AG10803 (cell line): Measurements from ENCODE around the gene TMEM192.
"Not testable (repeated sequence)": the region's sequence is repeated elsewhere in the genome, so short reads cannot be mapped to it uniquely, and the experiment has no call there.

Experiments
- DNase-seq: peaks from one replicate; pipeline ENCODE4 v3.0.0; 2010; ENCODE audit warnings: low read depth
- H3K4me3 ChIP-seq: 2 replicates; pipeline ENCODE4 v1.5.1; 2011; ENCODE audit warnings: mild to moderate bottlenecking, low read length, control low read depth
- TF ChIP-seq, protein P1 (sequence below): conservative IDR thresholded peaks from 2 replicates; pipeline ENCODE4 v1.5.1; 2011; ENCODE audit warnings: mild to moderate bottlenecking, low read length, control low read depth, inconsistent platforms

The TMEM192 gene

DNA sequence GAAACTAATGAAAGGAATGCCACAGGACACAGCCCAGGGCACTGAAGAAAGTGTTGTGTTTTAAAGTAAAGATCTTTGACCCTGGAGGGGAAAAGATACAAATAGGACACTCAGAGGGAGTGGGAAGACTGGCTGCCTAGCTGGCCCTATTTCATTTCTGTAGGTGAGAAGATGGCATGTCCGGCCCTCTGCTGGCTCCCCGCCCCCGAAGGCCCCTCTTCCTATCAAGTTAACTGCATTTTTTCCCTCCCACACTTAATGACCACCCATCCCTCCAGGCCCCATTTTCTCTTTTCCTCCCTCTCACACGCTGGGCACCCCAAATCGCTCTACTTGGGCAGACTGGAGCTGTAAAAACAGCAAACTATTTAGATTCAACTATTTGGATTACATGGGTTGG lies 64.5 kb downstream of the TMEM192 start:
- no peak for DNase-seq
- H3K4me3 ChIP-seq: no peak overlapping the region
- TF ChIP-seq, protein P1, sequence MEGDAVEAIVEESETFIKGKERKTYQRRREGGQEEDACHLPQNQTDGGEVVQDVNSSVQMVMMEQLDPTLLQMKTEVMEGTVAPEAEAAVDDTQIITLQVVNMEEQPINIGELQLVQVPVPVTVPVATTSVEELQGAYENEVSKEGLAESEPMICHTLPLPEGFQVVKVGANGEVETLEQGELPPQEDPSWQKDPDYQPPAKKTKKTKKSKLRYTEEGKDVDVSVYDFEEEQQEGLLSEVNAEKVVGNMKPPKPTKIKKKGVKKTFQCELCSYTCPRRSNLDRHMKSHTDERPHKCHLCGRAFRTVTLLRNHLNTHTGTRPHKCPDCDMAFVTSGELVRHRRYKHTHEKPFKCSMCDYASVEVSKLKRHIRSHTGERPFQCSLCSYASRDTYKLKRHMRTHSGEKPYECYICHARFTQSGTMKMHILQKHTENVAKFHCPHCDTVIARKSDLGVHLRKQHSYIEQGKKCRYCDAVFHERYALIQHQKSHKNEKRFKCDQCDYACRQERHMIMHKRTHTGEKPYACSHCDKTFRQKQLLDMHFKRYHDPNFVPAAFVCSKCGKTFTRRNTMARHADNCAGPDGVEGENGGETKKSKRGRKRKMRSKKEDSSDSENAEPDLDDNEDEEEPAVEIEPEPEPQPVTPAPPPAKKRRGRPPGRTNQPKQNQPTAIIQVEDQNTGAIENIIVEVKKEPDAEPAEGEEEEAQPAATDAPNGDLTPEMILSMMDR: no peak

DNA sequence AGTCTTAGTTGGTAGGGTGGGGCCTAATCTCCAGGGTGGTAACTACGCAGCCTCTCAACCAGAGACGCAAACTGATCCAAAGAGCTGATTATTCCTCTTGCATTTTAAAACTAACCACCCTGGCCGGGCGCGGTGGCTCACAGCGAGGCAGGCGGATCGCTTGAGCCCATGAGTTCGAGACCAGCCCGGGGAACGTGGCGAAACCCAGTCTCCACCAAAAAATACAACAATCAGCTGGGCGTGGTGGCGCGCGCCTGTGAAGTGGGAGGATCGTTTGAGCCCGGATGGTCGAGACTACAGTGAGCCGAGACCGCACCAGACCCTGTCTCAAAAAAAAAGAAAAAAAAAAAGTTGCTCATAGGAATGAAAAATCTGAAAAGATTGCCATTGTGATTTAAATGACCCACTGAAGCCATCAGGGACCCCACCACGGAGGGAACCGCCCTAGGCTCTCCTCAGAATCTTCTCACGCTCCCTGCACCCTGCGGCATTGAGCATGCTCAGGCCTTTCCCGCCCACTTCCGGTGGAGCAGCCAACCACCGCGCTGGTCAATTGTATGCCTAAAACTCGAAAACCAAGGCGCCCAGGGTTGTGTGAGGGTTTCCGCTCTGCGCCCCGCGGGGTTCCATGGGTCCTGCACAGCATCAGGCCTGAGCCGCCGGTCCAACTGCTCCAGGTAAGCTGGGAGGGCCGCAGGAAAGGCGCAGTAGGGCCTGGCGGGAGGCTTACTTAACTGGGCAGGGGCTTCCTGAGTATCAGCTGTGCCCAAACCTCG lies 81.0 kb downstream of the TMEM192 start, which contains the start of gene TRIM60:
Gene TRIM60 (plus strand): TSS at position 564 of the 776 bp plus-strand sequence. CDS start 8,074 bp downstream, outside the sequence.
- no peak within 1 kb of the TSS for H3K4me3 ChIP-seq
- no peak for DNase-seq
- TF ChIP-seq, protein P1: no peak

DNA sequence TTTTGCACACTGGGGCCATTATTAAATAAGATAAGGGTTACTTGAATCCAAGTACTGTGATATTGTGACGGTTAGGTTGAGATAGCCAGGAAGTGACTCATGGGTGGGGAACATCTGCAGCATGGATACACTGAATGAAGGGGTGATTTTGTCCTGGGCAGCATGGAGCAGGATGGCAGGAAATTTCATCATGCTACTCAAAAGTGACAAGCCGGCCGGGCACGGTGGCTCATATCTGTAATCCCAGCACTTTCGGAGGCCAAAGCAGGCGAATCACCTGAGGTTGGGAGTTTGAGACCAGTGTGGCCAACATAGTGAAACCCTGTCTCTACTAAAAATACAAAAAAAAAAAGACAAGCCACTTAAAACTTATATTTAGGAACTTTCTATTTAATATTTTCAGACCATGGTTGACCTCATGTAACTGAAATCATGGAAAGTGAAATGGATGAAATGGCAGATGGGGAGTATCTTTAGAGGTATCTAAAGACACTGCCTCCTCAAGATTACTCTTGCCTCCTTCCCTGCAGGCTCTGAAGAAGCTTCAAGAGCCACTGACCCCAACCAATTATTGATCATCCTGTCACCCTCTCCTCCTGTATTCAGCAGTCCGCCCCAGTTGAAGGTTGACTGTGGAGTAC lies 84.8 kb downstream of the TMEM192 start:
- H3K4me3 ChIP-seq: no peak overlapping the region
- no peak for DNase-seq
- TF ChIP-seq, protein P1: no peak

DNA sequence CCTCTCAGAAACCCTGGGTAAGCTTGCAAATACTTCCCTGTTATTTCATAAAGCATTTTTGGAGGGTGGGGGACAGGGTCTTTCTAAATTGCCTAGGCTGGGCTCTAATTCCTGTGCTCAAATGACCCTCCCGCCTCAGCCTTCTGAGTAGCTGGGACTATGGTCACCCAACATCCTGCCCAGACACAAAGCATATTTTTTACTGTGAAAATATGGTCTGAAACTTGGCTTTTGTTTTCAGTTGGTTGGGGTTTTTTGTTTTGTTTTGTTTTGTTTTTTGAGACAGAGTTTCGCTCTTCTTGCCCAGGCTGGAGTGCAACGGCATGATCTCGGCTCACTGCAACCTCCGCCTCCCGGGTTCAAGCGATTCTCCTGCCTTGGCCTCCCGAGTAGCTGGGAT lies 86.9 kb downstream of the TMEM192 start:
- H3K4me3 ChIP-seq, DNase-seq: not testable (repeated sequence)
